Dedifferentiated amniotic fluid mesenchymal stem cell (primary cell): ENCODE results near the gene BACE2.
A peak's percentile ranks its signal among the peaks of the same experiment; 100 is the strongest.
"Not testable (repeated sequence)": the region's sequence is repeated elsewhere in the genome, so short reads cannot be mapped to it uniquely, and the experiment has no call there.

Experiments
- DNase-seq: peaks from one replicate; pipeline ENCODE4 v3.0.0-alpha.2; 2016; ENCODE audit errors: extremely low spot score

The BACE2 gene

GRCh38 chr21:41215856-41216408 lies 48.0 kb downstream of the BACE2 start:
- DNase-seq, result no peak

GRCh38 chr21:41216486-41216885 lies 48.5 kb downstream of the BACE2 start:
- no peak for DNase-seq

GRCh38 chr21:41217671-41218385 lies 49.9 kb downstream of the BACE2 start:
- DNase-seq, result peak; percentile 40

GRCh38 chr21:41219498-41220207 lies 51.7 kb downstream of the BACE2 start:
- no peak for DNase-seq

- no peak for DNase-seq
Observed at GRCh38 chr21:41220208-41220733, 52.3 kb downstream of the BACE2 start.

GRCh38 chr21:41222247-41223068 lies 54.5 kb downstream of the BACE2 start:
- DNase-seq, result no peak

- DNase-seq, result no peak
Observed at GRCh38 chr21:41226853-41227252, 58.9 kb downstream of the BACE2 start.

- DNase-seq, result no peak
Observed at GRCh38 chr21:41227357-41228005, 59.5 kb downstream of the BACE2 start.

GRCh38 chr21:41228006-41228370 lies 60.0 kb downstream of the BACE2 start:
- no peak for DNase-seq

- no peak for DNase-seq
Observed at GRCh38 chr21:41228492-41228891, 60.5 kb downstream of the BACE2 start.

- no peak for DNase-seq
Observed at GRCh38 chr21:41228958-41229357, 61.0 kb downstream of the BACE2 start.

GRCh38 chr21:41229509-41230248 lies 61.7 kb downstream of the BACE2 start:
- no peak for DNase-seq

- no peak for DNase-seq
Observed at GRCh38 chr21:41230497-41230896, 62.5 kb downstream of the BACE2 start.

- DNase-seq, result no peak
Observed at GRCh38 chr21:41231060-41231459, 63.1 kb downstream of the BACE2 start.

- no peak for DNase-seq
Observed at GRCh38 chr21:41232013-41232412, 64.1 kb downstream of the BACE2 start.

- no peak for DNase-seq
Observed at GRCh38 chr21:41233916-41234315, 66.0 kb downstream of the BACE2 start.

- DNase-seq, result no peak
Observed at GRCh38 chr21:41234569-41234968, 66.6 kb downstream of the BACE2 start.

GRCh38 chr21:41235201-41235600 lies 67.2 kb downstream of the BACE2 start:
- DNase-seq, result no peak

- DNase-seq, result no peak
Observed at GRCh38 chr21:41236352-41236973, 68.5 kb downstream of the BACE2 start.

- not testable (repeated sequence) for DNase-seq
Observed at GRCh38 chr21:41238081-41238796, 70.3 kb downstream of the BACE2 start.
